Fibroblast of pulmonary artery (primary cell): Measurements from ENCODE around the gene GLCCI1.
"Not testable (repeated sequence)": the region's sequence is repeated elsewhere in the genome, so short reads cannot be mapped to it uniquely, and the experiment has no call there.

ENCODE experiments used
- DNase-seq: peaks from one replicate; pipeline ENCODE4 v3.0.0-alpha.2; 2010; ENCODE audit warnings: low read depth
- H3K4me3 ChIP-seq: replicated peaks from 2 replicates; pipeline ENCODE4 v1.5.1; 2011; ENCODE audit warnings: low read depth, mild to moderate bottlenecking, control low read depth, low read length, moderate library complexity
- CTCF ChIP-seq: IDR thresholded peaks from 2 replicates; pipeline ENCODE4 v1.5.1; 2011; ENCODE audit warnings: mild to moderate bottlenecking, control low read depth, low read length, inconsistent platforms; ENCODE audit errors: missing control alignments

Gene GLCCI1

GRCh38 chr7:8085420-8085819 is 116.8 kb downstream of the GLCCI1 start:
- no peak overlapping the region for H3K4me3 ChIP-seq
- TF ChIP-seq CTCF: no peak
- no peak for DNase-seq

- no peak overlapping the region for H3K4me3 ChIP-seq
- DNase-seq: no peak
- no peak for TF ChIP-seq CTCF
Observed at GRCh38 chr7:8086239-8086638, 117.6 kb downstream of the GLCCI1 start.

GRCh38 chr7:8089036-8089780 is 120.6 kb downstream of the GLCCI1 start:
- no peak for DNase-seq
- no peak overlapping the region for H3K4me3 ChIP-seq
- no peak for TF ChIP-seq CTCF

GRCh38 chr7:8092140-8092539 is 123.5 kb downstream of the GLCCI1 start:
- TF ChIP-seq CTCF: no peak
- H3K4me3 ChIP-seq: no peak overlapping the region
- no peak for DNase-seq

- H3K4me3 ChIP-seq: no peak overlapping the region
- no peak for TF ChIP-seq CTCF
- DNase-seq: no peak
Observed at GRCh38 chr7:8094164-8095140, 125.9 kb downstream of the GLCCI1 start.

- not testable (repeated sequence) for H3K4me3 ChIP-seq, DNase-seq
Observed at GRCh38 chr7:8101292-8101691, 132.7 kb downstream of the GLCCI1 start.

- no peak for DNase-seq
- TF ChIP-seq CTCF: no peak
Observed at GRCh38 chr7:8103282-8103681, 134.7 kb downstream of the GLCCI1 start.

More at GRCh38 chr7:8103282-8103681, 134.7 kb downstream of the GLCCI1 start:
- H3K4me3 ChIP-seq: no peak overlapping the region
